HepG2 (cell line): Measurements from ENCODE around the gene HAPLN2. TPM values are rescaled to one million over a fixed set of nuclear protein-coding genes. Genes with fewer than 3 reads are reported as not detected.

Source experiments
- ATAC-seq: fragments of 200-7000 bp; cut with Tn5 transposase; 3 replicates; pipeline ENCODE4 v1.9.1; 2020; ENCODE audit warnings: mild to moderate bottlenecking, moderate library complexity
- BruUV-seq: library from RNA; stranded (reverse); fragments of 400-500 nt; replicated peaks from 2 replicates; lab custom pipeline; 2021; lab: Mats Ljungman, UMichigan
- CTCF ChIA-PET: fragments of 300-600 bp; formaldehyde crosslinking; extraction: SDS; loops from one replicate; lab custom pipeline; 2021; ENCODE audit warnings: low total read pairs, inconsistent platforms, low intra/inter-chr PET ratio; lab: Yijun Ruan, JAX
- POLR2A ChIA-PET: fragments of 350-600 bp; sonication (Branson Sonifier 250); formaldehyde crosslinking; loops from one replicate; lab custom pipeline; 2020; ENCODE audit warnings: antibody characterized with exemption, inconsistent platforms; lab: Yijun Ruan, JAX
- DNase-seq: peaks from one replicate; pipeline ENCODE4 v3.0.0-alpha.2; 2015; ENCODE audit warnings: low spot score
- FAIRE-seq: peaks from 3 replicates; lab custom pipeline; 2011; peaks lifted over from hg19 to GRCh38; lab: Jason Lieb, UNC
- H2AFZ ChIP-seq: one replicate; pipeline ENCODE4 v1.6.1; 2011; ENCODE audit warnings: low read length, inconsistent platforms
- H3K27ac ChIP-seq: fragments of 300-600 bp; 3 replicates; pipeline ENCODE4 v1.8.0; 2011; ENCODE audit warnings: mixed run types, mild to moderate bottlenecking, mixed read lengths, low read length, inconsistent platforms; ENCODE audit not compliant: insufficient read depth; ENCODE audit errors: extremely low read length
- H3K27me3 ChIP-seq, 2 experiments: fragments of 200-600 bp in 1 of 2; 2 replicates in 1 of 2; 3 replicates in 1 of 2; pipeline versions ENCODE4 v1.6.0 to v1.8.0; 2011; ENCODE audit warnings: low read length in 2 of 2, mild to moderate bottlenecking in 2 of 2, moderate library complexity in 2 of 2, inconsistent platforms in 1 of 2; ENCODE audit not compliant: insufficient read depth in 2 of 2, control insufficient read depth in 1 of 2
- H3K36me3 ChIP-seq, 2 experiments: fragments of 200-600 bp in 1 of 2; replicated peaks in 1 of 2; 2 replicates in 1 of 2; 3 replicates in 1 of 2; pipeline versions ENCODE4 v1.5.1 to v1.8.0; 2011; ENCODE audit warnings: low read length in 2 of 2, inconsistent platforms in 1 of 2; ENCODE audit not compliant: insufficient read depth in 2 of 2, control insufficient read depth in 1 of 2
- H3K4me1 ChIP-seq: 2 replicates; pipeline ENCODE4 v1.5.1; 2012; ENCODE audit warnings: low read length, inconsistent platforms; ENCODE audit not compliant: insufficient read depth
- H3K4me2 ChIP-seq: 2 replicates; pipeline ENCODE4 v1.6.0; 2011; ENCODE audit warnings: low read depth, low read length, inconsistent platforms
- H3K4me3 ChIP-seq, 3 experiments: fragments of 200-600 bp in 1 of 3; sonication (generic), shearing (Covaris generic) in 1 of 3; replicated peaks in 1 of 3; 2 replicates each; pipeline ENCODE4 v1.5.1; 2011 to 2016; ENCODE audit warnings: low read length in 3 of 3, inconsistent platforms in 2 of 3, low read depth in 2 of 3, mild to moderate bottlenecking in 2 of 3, control low read depth in 1 of 3, mixed read lengths in 1 of 3; ENCODE audit not compliant: insufficient read depth in 1 of 3
- H3K79me2 ChIP-seq: one replicate; pipeline ENCODE4 v1.6.1; 2011; ENCODE audit warnings: low read length, inconsistent platforms; ENCODE audit not compliant: insufficient read depth
- H3K9ac ChIP-seq: 2 replicates; pipeline ENCODE4 v1.6.0; 2011; ENCODE audit warnings: mild to moderate bottlenecking, low read depth, low read length, inconsistent platforms; ENCODE audit not compliant: insufficient read depth
- H3K9me3 ChIP-seq: 2 replicates; pipeline ENCODE4 v1.5.1; 2012; ENCODE audit warnings: mild to moderate bottlenecking, low read length
- H4K20me1 ChIP-seq: 2 replicates; pipeline ENCODE4 v1.6.0; 2011; ENCODE audit warnings: inconsistent platforms, mild to moderate bottlenecking, low read length, moderate library complexity; ENCODE audit not compliant: insufficient read depth
- CBX5 ChIP-seq: sonication (generic); formaldehyde crosslinking; IDR thresholded peaks from 2 replicates; pipeline ENCODE4 v1.4.0; 2020; ENCODE audit warnings: missing genetic modification reagents, borderline replicate concordance
- CEBPG ChIP-seq: IDR thresholded peaks from 2 replicates; pipeline ENCODE4 v1.6.1; 2016
- CREB1 ChIP-seq, 2 experiments: fragments of 450-650 bp in 1 of 2; IDR thresholded peaks; 2 replicates each; pipeline ENCODE4 v1.6.1; 2016 to 2017; ENCODE audit warnings: control low read depth in 1 of 2, mild to moderate bottlenecking in 1 of 2, missing compliant biosample characterization in 1 of 2, missing genetic modification characterization in 1 of 2
- CTCF ChIP-seq: sonication (generic); formaldehyde crosslinking; IDR thresholded peaks from 2 replicates; pipeline ENCODE4 v1.5.0; 2020; ENCODE audit warnings: mild to moderate bottlenecking, missing genetic modification reagents, moderate library complexity
- HDAC2 ChIP-seq: sonication (generic); formaldehyde crosslinking; IDR thresholded peaks from 2 replicates; pipeline ENCODE4 v1.4.0; 2020; ENCODE audit warnings: missing genetic modification reagents
- HMGXB4 ChIP-seq, 2 experiments: sonication (generic) in 1 of 2; formaldehyde crosslinking in 1 of 2; IDR thresholded peaks; 2 replicates each; pipeline versions ENCODE4 v1.4.0 to v1.6.1; 2018 to 2020; ENCODE audit warnings: missing genetic modification reagents in 2 of 2, borderline replicate concordance in 1 of 2, low read depth in 1 of 2, mild to moderate bottlenecking in 1 of 2, missing biosample characterization in 1 of 2
- MTF1 ChIP-seq: sonication (generic); formaldehyde crosslinking; IDR thresholded peaks from 2 replicates; pipeline ENCODE4 v1.5.0; 2020; ENCODE audit warnings: missing genetic modification reagents
- RAD21 ChIP-seq: fragments of 450-650 bp; formaldehyde crosslinking; IDR thresholded peaks from 2 replicates; pipeline ENCODE4 v1.5.0; 2020; ENCODE audit warnings: mild to moderate bottlenecking
- SIX4 ChIP-seq: sonication (generic); formaldehyde crosslinking; IDR thresholded peaks from 2 replicates; pipeline ENCODE4 v1.4.0; 2020; ENCODE audit warnings: missing genetic modification reagents
- SRF ChIP-seq: IDR thresholded peaks from 2 replicates; pipeline ENCODE4 v1.6.1; 2011; ENCODE audit warnings: mild to moderate bottlenecking, low read depth, low read length, moderate library complexity
- STAG1 ChIP-seq: sonication (generic); formaldehyde crosslinking; IDR thresholded peaks from 2 replicates; pipeline ENCODE4 v1.4.0; 2020; ENCODE audit warnings: missing genetic modification reagents
- THAP11 ChIP-seq: IDR thresholded peaks from 2 replicates; pipeline ENCODE4 v1.6.1; 2016; ENCODE audit warnings: missing biosample characterization, missing genetic modification reagents
- XRCC5 ChIP-seq: fragments of 200-400 bp; formaldehyde crosslinking; optimal IDR thresholded peaks from 2 replicates; pipeline ENCODE3; 2017; ENCODE audit warnings: mild to moderate bottlenecking, low read length
- ZFYVE20 ChIP-seq: sonication (generic); formaldehyde crosslinking; IDR thresholded peaks from 2 replicates; pipeline ENCODE4 v1.8.0; 2023; ENCODE audit warnings: low read depth, mild to moderate bottlenecking, moderate library complexity, missing genetic modification reagents, borderline replicate concordance
- ZNF333 ChIP-seq: sonication (generic); formaldehyde crosslinking; IDR thresholded peaks from 2 replicates; pipeline ENCODE4 v1.4.0; 2020; ENCODE audit warnings: mild to moderate bottlenecking, missing genetic modification reagents, borderline replicate concordance
- ZNF510 ChIP-seq: sonication (generic); formaldehyde crosslinking; IDR thresholded peaks from 2 replicates; pipeline ENCODE4 v1.4.0; 2020; ENCODE audit warnings: low read depth, mild to moderate bottlenecking, missing genetic modification reagents
- ZNF574 ChIP-seq: sonication (generic); formaldehyde crosslinking; IDR thresholded peaks from 2 replicates; pipeline ENCODE4 v1.4.0; 2020; ENCODE audit warnings: missing genetic modification reagents
- ZNF589 ChIP-seq: sonication (generic); formaldehyde crosslinking; conservative IDR thresholded peaks from 2 replicates; pipeline ENCODE4 v1.8.0; 2022; ENCODE audit warnings: mild to moderate bottlenecking, moderate library complexity, missing genetic modification reagents
- WGBS: methylation state at CpG from one replicate; pipeline ENCODE4 v1.1.6; 2017; ENCODE audit warnings: low lambda C conversion rate; 5-methylcytosine and 5-hydroxymethylcytosine counted together
- in situ Hi-C: cut with HindIII; loops from 2 replicates; pipeline ENCODE4 v1.10.0; 2017; ENCODE audit warnings: low pct_unique_long_range_greater_than_20kb; ENCODE audit not compliant: extremely low pct_ligation_motif_present
- intact Hi-C: fragments of 100-400 bp; cut with micrococcal nuclease; formaldehyde crosslinking; loops from one replicate; pipeline ENCODE4 v1.10.0; 2022; ENCODE audit not compliant: unreplicated experiment
- polyA plus RNA-seq, 8 experiments: library from polyadenylated mRNA; depleted of rRNA in 3 of 8; stranded (reverse) in 7 of 8; unstranded in 1 of 8; fragments of >200 nt; fragmentation: Illumina TruSeq in 4 of 8; extraction: Trizol in 4 of 8; gene quantifications; 2 replicates each; pipeline versions ENCODE4 v1.2.1 to v1.2.3, GENCODE V29; 2011 to 2016; ENCODE audit warnings: low read depth in 4 of 8, missing spikeins in 1 of 8, mixed read lengths in 1 of 8; ENCODE audit not compliant: insufficient read depth in 1 of 8
- total RNA-seq, 5 experiments: library from RNA; depleted of rRNA; stranded (reverse); fragments of >200 nt; fragmentation: Illumina TruSeq; extraction: Trizol; gene quantifications; 2 replicates each; pipeline ENCODE4 v1.2.3, GENCODE V29; 2016; ENCODE audit warnings: low read depth in 1 of 5

The HAPLN2 gene
- total and polyA plus RNA-seq, 2 of the 13 experiments (the other 11 are each of a cell fraction or from before 2014, with no cell fraction given): not detected

- no peaks in the 10 kb centered on the region for H3K79me2 ChIP-seq
- CTCF ChIA-PET: interaction anchor here (3.5 kb wide), 1 partner anchor 25 kb away, joined by 86 read pairs; no protein-coding TSS in a partner anchor
- peak; percentile 96 for ATAC-seq
- in situ Hi-C loops: no loop called here
- WGBS: 13% methylated on average over 7 of the region's 7 CpGs
- H3K9me3 ChIP-seq: no peaks in the 10 kb centered on the region
- H3K4me2 ChIP-seq: no peak overlapping the region
- peaks cover 24% of the 10 kb centered on the region for H3K4me1 ChIP-seq
- intact Hi-C loops: loop anchor here (1.0 kb wide), 1 partner anchor 24 kb away; no protein-coding TSS in a partner anchor
- peak; percentile 70 for DNase-seq
- peak; percentile 79 for FAIRE-seq
- no peaks in the 10 kb centered on the region for H4K20me1 ChIP-seq
- H3K27ac ChIP-seq: no peak overlapping the region
- H3K9ac ChIP-seq: no peak overlapping the region
- no peak overlapping the region for H3K4me3 ChIP-seq
- H2AFZ ChIP-seq: peak overlapping the region; percentile 54
- H3K27me3 ChIP-seq: no peaks in the 10 kb centered on the region; a peak in 1 of 5 replicates
- POLR2A ChIA-PET: interaction anchor here (0.7 to 1.0 kb wide), 3 partner anchors 15 to 103 kb away, joined by 3 to 4 read pairs (median 3); partner anchors contain the start of gene NAXE
- BruUV-seq: no TSS peak
- no peaks in the 10 kb centered on the region for H3K36me3 ChIP-seq
- TF ChIP-seq CREB1 (IDR thresholded peaks at IDR 0.05): no peak
- TF ChIP-seq CREB1 (CRISPR knock-in tag; IDR thresholded peaks at IDR 0.05): peak; percentile 37; the same call in 1 of the 2 replicates
- TF ChIP-seq ZFYVE20 (CRISPR knock-in tag): no peak
- TF ChIP-seq SIX4 (CRISPR knock-in tag): no peak
- peak; percentile 59 for TF ChIP-seq RAD21 (CRISPR knock-in tag)
- TF ChIP-seq XRCC5: peak; percentile 38
- peak; percentile 86 for TF ChIP-seq CTCF (CRISPR knock-in tag)
- no peak for TF ChIP-seq MTF1 (CRISPR knock-in tag)
- TF ChIP-seq ZNF333 (CRISPR knock-in tag): no peak
- TF ChIP-seq ZNF574 (CRISPR knock-in tag): peak; percentile 55
- no peak for TF ChIP-seq ZNF589 (CRISPR knock-in tag)
- 0 out of 2 replicates have a peak, but pooled peaks have one; percentile 31 for TF ChIP-seq CEBPG (CRISPR knock-in tag)
- peak; percentile 56; the same call in 1 of the 2 replicates for TF ChIP-seq THAP11 (CRISPR knock-in tag)
- 0 out of 2 replicates have a peak, but pooled peaks have one; percentile 24 for TF ChIP-seq CBX5 (CRISPR knock-in tag)
- 0 out of 4 replicates have a peak, but pooled peaks of 1 of the 2 experiments have one; percentile 40 for TF ChIP-seq HMGXB4 (CRISPR knock-in tag; IDR thresholded peaks at IDR 0.05; ENCODE audit: borderline replicate concordance in 1 of 2, low read depth in 1 of 2)
- TF ChIP-seq HDAC2 (CRISPR knock-in tag): 0 out of 2 replicates have a peak, but pooled peaks have one; percentile 10
- peak; percentile 67 for TF ChIP-seq STAG1 (CRISPR knock-in tag)
- no peak for TF ChIP-seq ZNF510 (CRISPR knock-in tag)
- TF ChIP-seq SRF: 0 out of 2 replicates have a peak, but pooled peaks have one; percentile 8
Observed at GRCh38 chr1:156608036-156608674, 11.1 kb upstream of the HAPLN2 start.
